Tibial nerve (tissue), 4 donors: ENCODE measurements around the gene MAGEF1.

Experiments used
- EP300 ChIP-seq, 2 donors: sonication (generic); formaldehyde crosslinking; IDR thresholded peaks; one replicate each; pipeline ENCODE4 v1.6.1; 2017; ENCODE audit warnings: antibody characterized with exemption in 2 of 2, mild to moderate bottlenecking in 1 of 2
- POLR2A ChIP-seq, 2 donors: fragments of 450-650 bp; IDR thresholded peaks; one replicate each; pipeline ENCODE4 v1.6.1; 2017; ENCODE audit warnings: antibody characterized with exemption in 2 of 2, mild to moderate bottlenecking in 2 of 2, moderate library complexity in 2 of 2
- TF ChIP-seq, protein P1 (sequence below), 5 experiments: fragments of 200-600 bp in 3 of 5; fragments of 450-650 bp in 2 of 5; sonication (generic) in 3 of 5; IDR thresholded peaks; one replicate each; pipeline ENCODE4 v1.5.1; 2016 to 2019; ENCODE audit warnings: antibody characterized with exemption in 5 of 5, mild to moderate bottlenecking in 3 of 5, moderate library complexity in 2 of 5

DNA sequence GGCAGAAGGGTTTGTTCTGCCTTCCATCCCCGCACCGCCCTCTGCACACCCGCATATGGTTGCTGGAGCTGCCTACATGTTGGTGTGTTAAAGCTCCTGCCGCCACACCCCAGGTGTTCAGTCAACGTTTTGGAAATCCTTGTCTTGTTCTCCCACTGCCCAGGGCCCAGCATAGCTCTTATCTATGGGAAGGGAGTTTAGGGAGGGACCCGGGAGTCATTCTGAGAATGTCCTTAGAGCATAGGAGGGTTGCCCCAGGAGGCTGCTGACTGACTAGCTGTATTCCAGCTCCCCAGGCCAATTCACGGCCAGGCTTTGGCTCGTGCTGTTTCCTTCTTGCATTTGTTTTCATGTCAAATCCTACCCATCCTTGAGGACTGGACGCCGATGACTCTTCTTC, 46.8 kb downstream of the MAGEF1 start:
- TF ChIP-seq, protein P1, sequence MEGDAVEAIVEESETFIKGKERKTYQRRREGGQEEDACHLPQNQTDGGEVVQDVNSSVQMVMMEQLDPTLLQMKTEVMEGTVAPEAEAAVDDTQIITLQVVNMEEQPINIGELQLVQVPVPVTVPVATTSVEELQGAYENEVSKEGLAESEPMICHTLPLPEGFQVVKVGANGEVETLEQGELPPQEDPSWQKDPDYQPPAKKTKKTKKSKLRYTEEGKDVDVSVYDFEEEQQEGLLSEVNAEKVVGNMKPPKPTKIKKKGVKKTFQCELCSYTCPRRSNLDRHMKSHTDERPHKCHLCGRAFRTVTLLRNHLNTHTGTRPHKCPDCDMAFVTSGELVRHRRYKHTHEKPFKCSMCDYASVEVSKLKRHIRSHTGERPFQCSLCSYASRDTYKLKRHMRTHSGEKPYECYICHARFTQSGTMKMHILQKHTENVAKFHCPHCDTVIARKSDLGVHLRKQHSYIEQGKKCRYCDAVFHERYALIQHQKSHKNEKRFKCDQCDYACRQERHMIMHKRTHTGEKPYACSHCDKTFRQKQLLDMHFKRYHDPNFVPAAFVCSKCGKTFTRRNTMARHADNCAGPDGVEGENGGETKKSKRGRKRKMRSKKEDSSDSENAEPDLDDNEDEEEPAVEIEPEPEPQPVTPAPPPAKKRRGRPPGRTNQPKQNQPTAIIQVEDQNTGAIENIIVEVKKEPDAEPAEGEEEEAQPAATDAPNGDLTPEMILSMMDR (IDR thresholded peaks at IDR 0.05), result no peak
- TF ChIP-seq POLR2A (IDR thresholded peaks at IDR 0.05) (no peak), EP300 (IDR thresholded peaks at IDR 0.05) (no peak)
